Type B pancreatic cell (in vitro differentiated cells): Measurements from ENCODE around the gene GNRH2. TPM values are rescaled to one million over a fixed set of nuclear protein-coding genes. Genes with fewer than 3 reads are reported as not detected.
A peak's percentile ranks its signal among the peaks of the same experiment; 100 is the strongest.
"Not testable (repeated sequence)": the region's sequence is repeated elsewhere in the genome, so short reads cannot be mapped to it uniquely, and the experiment has no call there.

Experiments used
- DNase-seq: peaks from one replicate; pipeline ENCODE4 v3.0.0; 2021; ENCODE audit warnings: mixed read lengths; ENCODE audit not compliant: unreplicated experiment; ENCODE audit errors: extremely low spot score
- H3K27ac Mint-ChIP-seq: 2 replicates; pipeline ENCODE4 v1.8.0; 2021; ENCODE audit warnings: mild to moderate bottlenecking, mixed read lengths
- H3K27me3 Mint-ChIP-seq: 2 replicates; pipeline ENCODE4 v1.8.0; 2021; ENCODE audit warnings: mixed read lengths
- H3K36me3 Mint-ChIP-seq: 2 replicates; pipeline ENCODE4 v1.8.0; 2021; ENCODE audit warnings: mixed read lengths
- H3K4me1 Mint-ChIP-seq: one replicate; pipeline ENCODE4 v1.8.0; 2021; ENCODE audit warnings: mixed read lengths; ENCODE audit not compliant: unreplicated experiment
- H3K4me3 Mint-ChIP-seq: 2 replicates; pipeline ENCODE4 v1.8.0; 2021; ENCODE audit warnings: mild to moderate bottlenecking, mixed read lengths
- H3K9me3 Mint-ChIP-seq: 2 replicates; pipeline ENCODE4 v1.8.0; 2021; ENCODE audit warnings: mixed read lengths
- CTCF ChIP-seq: fragments of 200-600 bp; sonication (generic); conservative IDR thresholded peaks from 2 replicates; pipeline ENCODE4 v1.5.0; 2021; ENCODE audit warnings: antibody characterized with exemption, mild to moderate bottlenecking
- total RNA-seq: library from RNA; stranded (reverse); gene quantifications from 2 replicates; pipeline ENCODE4 v1.2.1, GENCODE V29; 2021; ENCODE audit warnings: low replicate concordance

The GNRH2 gene
- total RNA-seq, 1 donor from 2014 or later = 0.99 TPM

GRCh38 chr20:3047486-3048419, 4.3 kb downstream of the GNRH2 start:
- peaks cover 14% of the 10 kb centered on the region for H3K36me3 Mint-ChIP-seq
- H3K9me3 Mint-ChIP-seq = no peaks in the 10 kb centered on the region
- peaks cover 6% of the 10 kb centered on the region for H3K4me1 Mint-ChIP-seq
- TF ChIP-seq CTCF = no peak
- H3K4me3 Mint-ChIP-seq = peak overlapping the region; percentile 90
- no peak overlapping the region for H3K27ac Mint-ChIP-seq
- no peaks in the 10 kb centered on the region for H3K27me3 Mint-ChIP-seq
- no peak for DNase-seq

- TF ChIP-seq CTCF = peak; percentile 27
- Mint-ChIP-seq H3K9me3 (no peaks in the 10 kb centered on the region), H3K36me3 (peaks cover 14% of the 10 kb centered on the region), H3K4me1 (peaks cover 6% of the 10 kb centered on the region), H3K27me3 (no peaks in the 10 kb centered on the region), H3K27ac (no peak overlapping the region), H3K4me3 (no peak overlapping the region)
- DNase-seq = no peak
These were observed 8.1 kb downstream of the GNRH2 start for GRCh38 chr20:3051385-3052019.

DNA sequence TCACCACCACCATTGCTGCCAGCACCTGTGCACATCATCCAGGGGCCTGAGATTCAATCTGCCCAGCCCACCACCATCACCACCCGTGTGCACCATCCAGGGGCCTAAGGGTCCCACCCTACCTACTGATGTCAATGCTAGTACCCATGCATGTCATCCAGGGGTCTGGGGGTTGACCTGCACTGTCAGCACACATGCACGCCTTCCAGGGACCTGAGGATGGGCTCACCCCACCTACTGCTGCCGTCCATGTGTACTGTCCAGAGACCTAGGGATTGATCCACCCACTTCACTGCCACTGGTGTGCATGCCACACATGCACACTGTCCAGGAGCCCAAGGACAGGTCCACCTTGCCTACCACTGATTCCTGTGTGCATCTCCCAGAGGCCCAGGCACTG, 16.1 kb downstream of the GNRH2 start:
- Mint-ChIP-seq H3K9me3 (no peaks in the 10 kb centered on the region), H3K27me3 (peaks cover 2% of the 10 kb centered on the region), H3K4me3 (no peak overlapping the region), H3K27ac (no peak overlapping the region), H3K4me1 (no peaks in the 10 kb centered on the region), H3K36me3 (no peaks in the 10 kb centered on the region)
- no peak for DNase-seq
- no peak for TF ChIP-seq CTCF

GRCh38 chr20:3064119-3064518, 20.7 kb downstream of the GNRH2 start:
- not testable (repeated sequence) for H3K36me3 Mint-ChIP-seq, H3K9me3 Mint-ChIP-seq, DNase-seq, H3K27ac Mint-ChIP-seq, H3K4me3 Mint-ChIP-seq, H3K4me1 Mint-ChIP-seq
- H3K27me3 Mint-ChIP-seq = peaks cover 14% of the 10 kb centered on the region

GRCh38 chr20:3067139-3068014, 24.0 kb downstream of the GNRH2 start:
- no peaks in the 10 kb centered on the region for H3K9me3 Mint-ChIP-seq
- DNase-seq = no peak
- peaks cover 5% of the 10 kb centered on the region for H3K36me3 Mint-ChIP-seq
- no peak for TF ChIP-seq CTCF
- no peak overlapping the region for H3K27ac Mint-ChIP-seq
- no peak overlapping the region for H3K4me3 Mint-ChIP-seq
- H3K27me3 Mint-ChIP-seq = peaks cover 28% of the 10 kb centered on the region
- no peaks in the 10 kb centered on the region for H3K4me1 Mint-ChIP-seq
